HS-5 (cell line): Measurements from ENCODE around the gene GPSM3.

Source experiments
- DNase-seq: peaks from one replicate; pipeline ENCODE4 v3.0.0-alpha.2; 2012; ENCODE audit warnings: low read depth

Gene GPSM3

GRCh38 chr6:32173051-32173727 lies 19.3 kb downstream of the GPSM3 start:
- no peak for DNase-seq

DNA sequence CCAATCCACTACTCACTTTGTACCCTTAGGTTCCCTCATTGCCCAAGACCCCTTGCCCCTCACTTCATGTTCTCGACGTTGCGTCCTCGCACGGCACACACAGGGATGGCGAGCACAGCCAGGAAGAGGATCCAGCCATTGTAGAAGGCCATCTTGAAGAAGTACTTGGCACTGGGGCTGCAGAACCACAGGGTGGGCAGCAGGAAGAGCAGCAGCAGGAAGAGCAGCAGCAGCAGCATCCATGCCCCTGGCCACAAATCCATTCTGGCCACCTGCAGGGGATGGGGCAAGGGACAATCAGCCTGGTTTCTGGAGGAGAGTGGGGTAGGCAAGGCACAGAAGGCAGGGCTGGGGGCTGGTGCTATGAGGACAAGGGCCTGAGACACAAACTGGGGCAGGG lies 21.2 kb downstream of the GPSM3 start:
- DNase-seq, result no peak

- no peak for DNase-seq
These were observed 22.1 kb downstream of the GPSM3 start for GRCh38 chr6:32170294-32170693.

DNA sequence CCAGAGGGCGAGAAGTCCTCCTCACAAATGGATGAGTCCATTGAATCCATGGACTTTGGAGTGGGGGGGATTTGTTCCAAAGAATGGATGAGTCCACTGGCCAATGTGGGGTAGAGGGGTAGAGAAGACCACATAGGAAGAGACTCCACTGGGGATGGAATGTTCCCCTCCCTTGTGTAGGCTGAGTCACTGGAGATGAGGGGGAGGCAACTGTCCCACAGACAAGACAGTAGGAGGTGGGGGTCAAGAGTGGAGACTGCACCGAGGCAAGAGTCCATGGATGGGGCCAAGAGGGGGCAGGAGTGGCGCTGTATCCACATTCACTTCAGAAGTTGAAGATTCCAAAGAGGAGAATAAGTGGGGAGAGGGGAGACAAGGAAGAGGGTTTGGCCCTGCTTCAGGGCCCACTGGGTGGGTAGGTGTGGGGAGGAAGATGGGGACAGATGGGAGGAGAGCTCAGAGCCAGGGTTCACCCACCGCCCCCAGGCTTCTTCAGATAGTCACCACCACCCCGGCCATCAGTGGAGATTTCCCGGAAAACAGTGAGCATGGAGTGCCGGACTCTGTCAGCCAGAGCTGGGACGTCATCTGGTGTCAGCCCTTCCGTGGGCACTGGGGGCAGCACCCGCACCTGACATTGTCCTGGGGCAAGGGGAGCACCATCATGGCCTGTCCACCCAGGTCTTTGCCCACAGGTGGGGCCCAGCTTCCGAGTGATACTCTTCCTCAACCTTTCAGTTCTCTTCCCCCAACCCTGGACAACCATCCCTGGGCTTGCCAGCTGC lies 23.4 kb downstream of the GPSM3 start:
- no peak for DNase-seq

GRCh38 chr6:32168350-32168749 lies 24.1 kb downstream of the GPSM3 start:
- no peak for DNase-seq

- no peak for DNase-seq
These were observed 24.6 kb downstream of the GPSM3 start for GRCh38 chr6:32167761-32168262.

- no peak for DNase-seq
These were observed 25.2 kb downstream of the GPSM3 start for GRCh38 chr6:32167154-32167760.

DNA sequence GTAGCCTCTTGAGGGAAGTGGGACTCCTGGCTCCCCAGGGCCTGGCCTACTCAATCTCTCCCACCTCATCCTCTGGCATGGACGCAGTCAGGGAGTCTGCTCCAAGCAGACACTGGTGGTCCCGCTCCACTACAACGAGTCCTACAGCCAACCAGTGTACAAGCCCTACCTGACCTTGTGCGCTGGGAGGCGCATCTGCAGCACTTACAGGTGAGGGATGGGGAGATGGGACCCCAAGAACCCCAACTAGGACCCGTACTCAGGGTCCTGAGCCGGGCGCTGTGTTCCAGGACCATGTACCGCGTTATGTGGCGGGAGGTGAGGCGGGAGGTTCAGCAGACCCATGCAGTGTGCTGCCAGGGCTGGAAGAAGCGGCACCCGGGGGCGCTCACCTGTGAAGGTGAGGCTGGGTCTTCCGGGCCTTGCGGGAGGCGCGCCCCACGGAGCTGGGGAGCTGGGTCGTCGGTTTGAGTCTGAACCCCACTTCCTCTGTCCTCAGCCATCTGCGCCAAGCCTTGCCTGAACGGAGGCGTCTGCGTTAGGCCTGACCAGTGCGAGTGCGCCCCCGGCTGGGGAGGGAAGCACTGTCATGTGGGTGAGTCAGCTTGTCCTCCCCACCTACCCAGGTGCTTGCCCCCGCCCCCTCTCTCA lies 25.9 kb downstream of the GPSM3 start:
- DNase-seq, result no peak

GRCh38 chr6:32164295-32164694 lies 28.1 kb downstream of the GPSM3 start, which contains the start of gene EGFL8:
TSS of gene EGFL8 (plus strand) at chr6:32164595. CDS start at chr6:32166166, 1,571 bp downstream.
- no peak for DNase-seq

DNA sequence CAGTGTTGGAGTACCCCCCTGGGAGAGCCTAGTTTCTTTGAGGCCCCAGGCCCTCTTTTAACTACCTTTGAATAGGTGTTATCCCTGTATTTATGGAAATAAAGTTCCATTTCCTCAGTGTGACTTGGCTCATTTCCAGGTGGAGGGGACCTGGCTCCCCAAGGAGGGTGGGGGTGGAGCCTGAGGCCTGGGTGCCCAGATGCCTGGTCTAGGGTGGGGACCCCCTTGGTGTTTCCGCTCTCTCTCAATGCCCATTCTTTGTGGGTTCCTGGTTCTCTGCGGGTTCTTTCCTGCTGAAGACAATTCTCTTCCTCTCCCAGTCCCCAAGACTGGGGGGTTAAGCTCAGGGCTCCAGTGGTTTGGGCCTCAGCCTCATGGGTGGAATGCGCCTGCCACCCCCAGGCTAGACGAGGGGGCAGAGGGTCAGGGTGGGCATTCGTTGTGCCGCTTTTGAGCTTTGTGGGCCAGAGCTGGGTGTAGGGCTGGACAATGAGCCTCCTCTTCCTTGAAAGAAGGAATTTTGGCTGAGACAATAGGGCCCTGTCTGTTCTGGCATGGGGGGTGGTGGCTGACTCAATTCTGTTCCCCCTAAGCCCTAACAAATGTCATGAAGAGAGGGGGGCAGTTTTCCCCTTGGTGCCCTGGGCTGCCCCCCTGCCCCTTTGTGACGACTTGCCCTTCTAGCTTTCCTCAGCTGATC lies 28.7 kb downstream of the GPSM3 start:
- DNase-seq, result no peak

DNA sequence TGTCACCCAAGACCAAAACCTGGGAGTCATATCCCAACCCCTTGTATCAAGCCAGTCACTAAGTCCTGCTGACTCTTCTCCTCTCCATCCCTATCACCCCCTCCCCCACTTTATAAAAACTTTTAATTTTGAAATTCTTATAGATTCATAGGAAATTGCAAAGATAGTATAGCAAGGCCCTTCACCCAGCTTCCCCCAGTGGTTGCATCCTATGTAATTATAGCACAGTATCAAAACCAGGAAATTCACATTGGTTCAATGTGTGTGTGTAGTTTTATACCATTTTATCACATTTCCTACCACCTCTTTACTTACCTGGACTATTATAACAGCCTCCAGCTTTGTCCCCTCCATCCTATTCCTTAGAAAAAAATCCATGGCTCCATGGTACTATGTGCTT lies 34.4 kb downstream of the GPSM3 start:
- no peak for DNase-seq

DNA sequence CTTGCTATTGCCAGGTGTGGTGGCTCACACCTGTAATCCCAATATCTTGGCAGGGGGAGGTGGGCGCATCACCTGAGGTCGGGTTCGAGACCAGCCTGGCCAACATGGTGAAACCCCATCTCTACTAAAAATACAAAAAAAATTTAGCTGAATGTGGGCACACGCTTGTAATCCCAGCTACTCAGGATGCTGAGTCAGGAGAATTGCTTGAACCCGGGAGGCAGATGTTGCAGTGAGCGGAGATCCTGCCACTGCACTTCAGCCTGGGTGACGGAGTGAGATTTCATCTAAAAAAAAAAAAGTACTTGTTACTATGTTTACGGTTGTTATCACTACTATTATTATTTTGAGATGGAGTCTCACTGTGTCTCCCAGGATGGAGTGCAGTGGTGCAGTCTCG lies 35.6 kb downstream of the GPSM3 start:
- no peak for DNase-seq

DNA sequence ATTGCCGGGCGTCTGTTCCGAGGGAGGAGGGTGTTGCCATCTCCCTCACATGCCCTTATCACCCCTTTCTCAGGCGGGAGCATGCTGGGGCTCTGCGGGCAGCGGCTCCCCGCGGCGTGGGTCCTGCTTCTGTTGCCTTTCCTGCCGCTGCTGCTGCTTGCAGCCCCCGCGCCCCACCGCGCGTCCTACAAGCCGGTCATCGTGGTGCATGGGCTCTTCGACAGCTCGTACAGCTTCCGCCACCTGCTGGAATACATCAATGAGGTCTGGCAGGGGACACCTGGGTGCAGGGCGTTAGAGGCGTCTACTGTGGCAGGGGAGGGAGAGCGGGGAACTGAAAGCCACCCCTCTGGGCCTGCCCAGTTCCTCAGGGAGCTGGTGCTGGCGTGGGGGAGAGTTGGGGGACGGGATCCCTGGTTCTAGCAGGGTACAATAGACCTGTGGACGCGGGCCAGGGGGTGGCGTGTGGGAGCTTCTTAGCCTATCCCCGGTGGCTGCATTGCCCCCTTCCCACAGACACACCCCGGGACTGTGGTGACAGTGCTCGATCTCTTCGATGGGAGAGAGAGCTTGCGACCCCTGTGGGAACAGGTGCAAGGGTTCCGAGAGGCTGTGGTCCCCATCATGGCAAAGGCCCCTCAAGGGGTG lies 37.8 kb downstream of the GPSM3 start:
- no peak for DNase-seq

DNA sequence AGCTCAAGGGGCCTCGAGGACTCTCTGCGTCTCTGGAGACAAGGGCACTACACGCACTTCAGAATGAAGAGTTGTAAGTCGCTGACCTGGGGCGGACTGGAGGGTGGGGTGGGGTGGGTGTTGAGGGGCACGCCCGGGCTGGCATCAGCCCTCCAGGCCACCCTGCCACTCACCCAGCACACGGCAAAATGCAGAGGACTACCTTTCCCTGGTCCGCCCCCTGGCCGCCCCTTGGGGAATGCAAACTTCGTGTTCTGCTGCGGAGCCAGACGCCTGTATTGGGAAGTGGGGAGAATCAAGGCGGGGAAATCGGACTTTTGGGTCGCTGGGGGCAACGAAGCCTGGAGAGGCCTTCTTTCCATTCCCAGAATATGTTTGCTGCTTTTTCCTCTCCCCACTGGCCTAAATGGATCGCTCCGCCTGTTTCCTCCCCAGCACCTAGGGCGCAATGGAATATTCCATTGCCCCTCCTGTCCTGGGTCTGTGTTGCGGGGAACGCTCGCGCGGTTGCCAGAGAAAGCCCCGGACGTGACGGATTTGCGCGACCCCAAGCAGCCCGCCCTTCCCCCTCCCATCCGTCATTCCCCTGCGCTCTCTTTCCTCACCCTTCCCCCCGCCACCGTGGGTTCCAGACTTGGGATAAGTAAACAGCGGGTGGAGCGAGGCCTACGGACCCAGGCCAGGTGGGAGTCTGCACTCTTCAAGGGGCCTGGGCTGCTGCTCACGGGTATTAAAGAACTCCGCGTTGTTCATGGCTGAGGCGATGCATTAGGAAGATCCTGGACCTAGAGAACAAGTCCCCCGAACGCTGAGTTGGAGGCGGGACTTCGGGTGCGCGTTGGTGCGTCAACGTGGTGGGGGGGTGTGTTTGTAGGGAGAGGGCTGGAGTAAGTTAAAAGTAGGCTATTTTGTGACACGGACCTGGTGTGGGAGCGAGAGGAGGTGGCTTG lies 38.6 kb downstream of the GPSM3 start, which contains the start of gene PPT2:
Gene PPT2, plus strand, starts transcription at position 578 of the 950 bp plus-strand sequence. CDS start 454 bp downstream, outside the sequence.
- peak; percentile 73 for DNase-seq

DNA sequence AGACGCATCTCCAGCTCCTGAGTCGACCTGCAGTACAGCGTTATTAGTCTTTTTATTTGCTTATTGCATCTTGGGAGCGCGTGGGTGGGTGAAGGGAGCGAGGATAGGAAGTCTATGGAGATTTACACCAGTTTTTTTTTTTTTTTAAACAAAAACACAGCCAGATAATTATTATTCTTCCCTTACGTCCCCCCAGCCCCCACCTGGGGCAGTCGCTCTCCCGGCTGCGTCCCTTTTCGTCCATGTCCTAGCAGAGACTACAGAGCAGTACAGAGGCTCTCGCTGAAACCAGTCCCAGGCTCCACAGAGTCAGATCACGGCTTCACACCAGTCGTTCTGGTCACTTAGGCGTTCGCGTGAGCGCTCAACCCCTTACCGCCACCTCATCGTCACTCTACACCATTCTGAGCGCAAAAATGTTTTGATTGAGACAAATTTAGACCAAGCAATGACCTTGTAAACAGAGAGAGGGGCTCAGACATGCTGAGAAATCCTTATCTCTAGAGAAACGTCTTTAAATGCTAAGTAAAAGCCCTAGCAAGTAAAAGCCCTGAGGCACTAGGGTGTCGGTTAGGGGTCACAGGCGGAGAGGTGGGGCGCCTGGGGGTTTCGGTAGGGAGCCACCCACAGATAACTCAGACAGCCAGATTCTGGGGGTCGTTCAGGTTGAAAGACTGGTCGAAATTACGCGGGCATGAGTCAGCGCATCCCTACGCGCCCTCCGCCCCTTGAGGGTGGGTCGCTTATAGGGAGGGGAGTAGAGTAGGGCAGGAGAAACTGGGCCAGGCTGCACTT lies 39.5 kb downstream of the GPSM3 start:
- no peak for DNase-seq

- DNase-seq, result no peak
These were observed 40.3 kb downstream of the GPSM3 start, which contains the start of gene PRRT1 for GRCh38 chr6:32151863-32152768. TSS of gene PRRT1 (minus strand) at chr6:32151939. CDS start at chr6:32151827, 112 bp downstream.

- DNase-seq, result no peak
These were observed 41.1 kb downstream of the GPSM3 start for GRCh38 chr6:32151181-32151862.
